GM10266 (cell line): Measurements from ENCODE around the gene DUOX1.
A peak's percentile ranks its signal among the peaks of the same experiment; 100 is the strongest.
"Not testable (repeated sequence)": the region's sequence is repeated elsewhere in the genome, so short reads cannot be mapped to it uniquely, and the experiment has no call there.

ENCODE experiments used
- DNase-seq: peaks from one replicate; pipeline ENCODE4 v3.0.0; 2012; ENCODE audit errors: extremely low spot score
- CTCF ChIP-seq: IDR thresholded peaks from 2 replicates; pipeline ENCODE4 v1.5.1; 2012; ENCODE audit warnings: mild to moderate bottlenecking, low read depth; ENCODE audit not compliant: control insufficient read depth, insufficient read depth; ENCODE audit errors: missing control alignments

Gene DUOX1

GRCh38 chr15:45134046-45134445, 4.3 kb downstream of the DUOX1 start:
- TF ChIP-seq CTCF: no peak
- no peak for DNase-seq

- no peak for DNase-seq
Measured at GRCh38 chr15:45134682-45135604, 5.1 kb downstream of the DUOX1 start.

GRCh38 chr15:45135705-45136377, 6.0 kb downstream of the DUOX1 start:
- DNase-seq: not testable (repeated sequence)

More at GRCh38 chr15:45134682-45135604, 5.1 kb downstream of the DUOX1 start:
- TF ChIP-seq CTCF: peak; percentile 29

- peak; percentile 28 for TF ChIP-seq CTCF
- DNase-seq: no peak
Measured at GRCh38 chr15:45136378-45136764, 6.6 kb downstream of the DUOX1 start.

- TF ChIP-seq CTCF: no peak
- no peak for DNase-seq
Measured at GRCh38 chr15:45137703-45138102, 7.9 kb downstream of the DUOX1 start.

- no peak for DNase-seq
- TF ChIP-seq CTCF: no peak
Measured at GRCh38 chr15:45138814-45139765, 9.3 kb downstream of the DUOX1 start.

GRCh38 chr15:45139770-45140169, 10.0 kb downstream of the DUOX1 start:
- DNase-seq: no peak
- TF ChIP-seq CTCF: no peak
